Activated CD8-positive, alpha-beta memory T cell treated with anti-CD3 and anti-CD28 coated beads for 4 hours (primary cell): ENCODE results near the gene LEO1.

ENCODE experiments used
- DNase-seq, 2 donors: peaks; one replicate each; pipeline ENCODE4 v3.0.0-alpha.2; 2020; ENCODE audit warnings: low read depth in 2 of 2

LEO1 gene

GRCh38 chr15:51931638-51932037 is 39.9 kb downstream of the LEO1 start:
- DNase-seq, result no peak

GRCh38 chr15:51931016-51931415 is 40.6 kb downstream of the LEO1 start:
- no peak for DNase-seq

GRCh38 chr15:51926809-51927208 is 44.8 kb downstream of the LEO1 start:
- no peak for DNase-seq

GRCh38 chr15:51924156-51925068 is 47.2 kb downstream of the LEO1 start:
- no peak for DNase-seq

GRCh38 chr15:51917493-51917892 is 54.1 kb downstream of the LEO1 start:
- no peak for DNase-seq

GRCh38 chr15:51912528-51912927 is 59.0 kb downstream of the LEO1 start:
- DNase-seq, result no peak

GRCh38 chr15:51909584-51909983 is 62.0 kb downstream of the LEO1 start:
- DNase-seq, result no peak

- no peak for DNase-seq
Observed at GRCh38 chr15:51908316-51908715, 63.3 kb downstream of the LEO1 start.

GRCh38 chr15:51907136-51907862 is 64.3 kb downstream of the LEO1 start:
- DNase-seq, result no peak

- DNase-seq, result no peak
Observed at GRCh38 chr15:51904931-51905330, 66.6 kb downstream of the LEO1 start.

GRCh38 chr15:51904421-51904820 is 67.2 kb downstream of the LEO1 start:
- no peak for DNase-seq

GRCh38 chr15:51889486-51889885 is 82.1 kb downstream of the LEO1 start:
- DNase-seq, result no peak

- DNase-seq, result no peak
Observed at GRCh38 chr15:51888593-51889195, 82.9 kb downstream of the LEO1 start.
